Cardiac muscle cell (in vitro differentiated cells and primary cell): ENCODE data around the gene CPED1. TPM values are rescaled to one million over a fixed set of nuclear protein-coding genes. Genes with fewer than 3 reads are reported as not detected.
A peak's percentile ranks its signal among the peaks of the same experiment; 100 is the strongest.

ENCODE experiments used
- DNase-seq, 2 donors: peaks; one replicate each; pipeline versions ENCODE4 v3.0.0 to v3.0.0-alpha.2; 2010 to 2017; ENCODE audit warnings: low read depth in 1 of 2, low spot score in 1 of 2
- H3K27ac ChIP-seq: fragments of 200-600 bp; sonication (generic); 2 replicates; pipeline ENCODE4 v1.5.1; 2016
- H3K27me3 ChIP-seq: fragments of 200-600 bp; sonication (generic); 2 replicates; pipeline ENCODE4 v1.6.0; 2016; ENCODE audit warnings: control low read depth
- H3K36me3 ChIP-seq: fragments of 200-600 bp; sonication (generic); 2 replicates; pipeline ENCODE4 v1.5.1; 2016; ENCODE audit warnings: control low read depth
- H3K4me1 ChIP-seq: fragments of 200-600 bp; sonication (generic); 2 replicates; pipeline ENCODE4 v1.8.1; 2017; ENCODE audit warnings: low read depth, mild to moderate bottlenecking, mixed run types
- H3K4me3 ChIP-seq: fragments of 200-600 bp; sonication (generic); 2 replicates; pipeline ENCODE4 v1.5.1; 2016; ENCODE audit warnings: mild to moderate bottlenecking
- H3K9me3 ChIP-seq: fragments of 200-600 bp; sonication (generic); 2 replicates; pipeline ENCODE4 v1.5.1; 2017; ENCODE audit warnings: low read depth, mild to moderate bottlenecking, control low read depth
- polyA plus RNA-seq: library from polyadenylated mRNA; unstranded; fragments of >200 nt; fragmentation: Nextera tagmentation; extraction: Ambion mirVana; gene quantifications from 2 replicates; pipeline ENCODE4 v1.2.1, GENCODE V29; 2016
- total RNA-seq: library from RNA; depleted of rRNA; stranded (reverse); fragments of >200 nt; gene quantifications from 2 replicates; pipeline ENCODE4 v1.2.3, GENCODE V29; 2016
- TF ChIP-seq, protein P1 (sequence below): IDR thresholded peaks from 2 replicates; pipeline ENCODE4 v1.5.1; 2012; ENCODE audit warnings: low read depth, mild to moderate bottlenecking, low read length

Gene CPED1
- total and polyA plus RNA-seq, 2 experiments from 2014 or later, result 0.67 to 3.2 TPM

DNA sequence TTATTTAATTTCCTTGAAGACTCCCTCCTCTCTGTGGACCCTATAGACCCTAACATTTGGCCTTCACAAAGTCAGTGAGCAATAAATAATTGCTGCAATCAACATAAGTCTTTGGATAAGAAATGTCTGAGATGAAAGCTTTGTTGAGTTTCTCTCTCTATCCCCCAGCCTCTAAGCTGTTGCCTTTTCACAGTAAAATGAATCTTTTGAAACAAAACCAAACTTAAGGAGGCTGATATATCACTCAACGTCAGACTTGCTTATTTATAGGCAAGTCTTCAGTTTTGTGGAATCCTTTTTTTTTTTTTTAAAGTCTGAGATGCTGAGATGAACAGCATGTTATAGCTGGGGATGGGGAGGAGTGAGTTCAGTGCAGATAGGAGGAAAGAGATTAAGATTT lies 10.0 kb downstream of the CPED1 start:
- Histone ChIP-seq H3K4me1 (no peaks in the 10 kb centered on the region), H3K27ac (no peak overlapping the region), H3K36me3 (no peaks in the 10 kb centered on the region), H3K9me3 (no peaks in the 10 kb centered on the region), H3K27me3 (no peaks in the 10 kb centered on the region), H3K4me3 (no peak overlapping the region)
- TF ChIP-seq, protein P1, sequence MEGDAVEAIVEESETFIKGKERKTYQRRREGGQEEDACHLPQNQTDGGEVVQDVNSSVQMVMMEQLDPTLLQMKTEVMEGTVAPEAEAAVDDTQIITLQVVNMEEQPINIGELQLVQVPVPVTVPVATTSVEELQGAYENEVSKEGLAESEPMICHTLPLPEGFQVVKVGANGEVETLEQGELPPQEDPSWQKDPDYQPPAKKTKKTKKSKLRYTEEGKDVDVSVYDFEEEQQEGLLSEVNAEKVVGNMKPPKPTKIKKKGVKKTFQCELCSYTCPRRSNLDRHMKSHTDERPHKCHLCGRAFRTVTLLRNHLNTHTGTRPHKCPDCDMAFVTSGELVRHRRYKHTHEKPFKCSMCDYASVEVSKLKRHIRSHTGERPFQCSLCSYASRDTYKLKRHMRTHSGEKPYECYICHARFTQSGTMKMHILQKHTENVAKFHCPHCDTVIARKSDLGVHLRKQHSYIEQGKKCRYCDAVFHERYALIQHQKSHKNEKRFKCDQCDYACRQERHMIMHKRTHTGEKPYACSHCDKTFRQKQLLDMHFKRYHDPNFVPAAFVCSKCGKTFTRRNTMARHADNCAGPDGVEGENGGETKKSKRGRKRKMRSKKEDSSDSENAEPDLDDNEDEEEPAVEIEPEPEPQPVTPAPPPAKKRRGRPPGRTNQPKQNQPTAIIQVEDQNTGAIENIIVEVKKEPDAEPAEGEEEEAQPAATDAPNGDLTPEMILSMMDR, result no peak
- no peak for DNase-seq

DNA sequence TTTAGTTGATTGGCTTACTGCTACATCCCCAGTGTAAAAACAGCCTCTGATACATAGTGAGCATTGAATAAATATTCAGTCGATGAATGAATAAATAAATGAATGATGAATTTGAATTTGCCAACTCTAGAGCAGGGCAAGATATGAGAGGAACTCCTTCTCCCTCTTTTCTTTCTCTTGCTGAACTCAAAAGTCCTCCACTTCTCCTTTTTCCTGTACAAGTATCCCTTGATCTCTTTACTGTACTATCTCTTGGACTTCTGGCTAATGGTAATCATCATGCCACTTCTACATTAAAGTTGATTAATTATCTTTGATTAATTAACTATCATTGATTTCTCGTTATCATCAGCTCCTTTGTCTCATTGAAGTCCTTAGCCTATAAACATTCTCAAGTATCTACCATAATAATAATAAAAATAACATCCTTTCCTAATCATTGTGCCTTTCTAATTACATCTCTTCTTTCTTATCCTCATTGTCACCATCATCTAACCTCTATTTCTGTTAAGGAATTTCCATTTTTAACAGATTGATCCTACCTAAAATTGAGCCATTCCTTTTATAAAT lies 10.6 kb downstream of the CPED1 start:
- no peak for DNase-seq
- Histone ChIP-seq H3K4me1 (no peaks in the 10 kb centered on the region), H3K27ac (no peak overlapping the region), H3K36me3 (no peaks in the 10 kb centered on the region), H3K27me3 (no peaks in the 10 kb centered on the region), H3K4me3 (no peak overlapping the region), H3K9me3 (no peaks in the 10 kb centered on the region)
- TF ChIP-seq, protein P1, result no peak

DNA sequence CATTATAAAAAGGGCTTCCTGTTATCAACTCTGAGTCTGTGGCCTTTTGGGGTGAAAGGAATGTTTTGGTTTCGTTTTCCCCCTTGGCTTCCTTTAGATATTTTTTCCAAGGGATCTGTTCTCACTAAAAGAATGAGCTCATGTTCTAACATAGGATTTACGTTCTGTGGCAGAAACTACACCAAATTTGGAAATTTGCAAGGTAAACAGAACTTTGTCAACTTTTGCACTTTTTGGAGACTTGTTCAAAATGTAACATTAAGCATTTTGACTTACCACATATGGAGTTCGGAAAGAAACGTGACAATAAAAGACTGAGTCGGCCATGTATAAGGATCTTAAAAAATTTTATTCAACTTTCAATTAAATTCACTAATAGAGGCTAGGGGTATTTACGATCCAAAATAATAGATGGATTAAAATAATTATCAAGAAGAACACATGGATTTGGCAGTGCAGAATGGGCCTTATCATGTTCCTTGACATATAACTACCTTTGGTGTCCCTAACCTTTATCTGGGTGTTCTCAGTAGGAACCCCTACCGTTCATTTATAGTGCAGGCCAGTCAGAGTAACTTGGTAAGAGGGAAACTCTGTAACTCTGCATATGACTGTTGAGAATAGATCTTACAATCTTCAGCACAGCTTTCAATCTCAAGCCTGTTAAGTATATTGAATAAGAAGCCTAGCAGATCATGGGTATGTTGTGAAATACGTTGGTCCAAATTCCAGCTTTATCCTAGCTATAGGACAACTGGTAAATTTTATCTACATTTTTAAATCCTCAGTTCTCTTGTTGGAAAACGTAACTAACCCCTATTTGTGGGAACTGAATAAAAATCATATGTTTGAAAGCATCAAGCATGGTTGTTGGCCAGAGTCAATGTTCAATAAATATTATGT lies 11.8 kb downstream of the CPED1 start:
- TF ChIP-seq, protein P1, result no peak
- Histone ChIP-seq H3K9me3 (no peaks in the 10 kb centered on the region), H3K36me3 (no peaks in the 10 kb centered on the region), H3K27me3 (no peaks in the 10 kb centered on the region), H3K4me3 (no peak overlapping the region), H3K27ac (no peak overlapping the region), H3K4me1 (no peaks in the 10 kb centered on the region)
- DNase-seq, result peak in 1 of 2 donors; percentile 68

DNA sequence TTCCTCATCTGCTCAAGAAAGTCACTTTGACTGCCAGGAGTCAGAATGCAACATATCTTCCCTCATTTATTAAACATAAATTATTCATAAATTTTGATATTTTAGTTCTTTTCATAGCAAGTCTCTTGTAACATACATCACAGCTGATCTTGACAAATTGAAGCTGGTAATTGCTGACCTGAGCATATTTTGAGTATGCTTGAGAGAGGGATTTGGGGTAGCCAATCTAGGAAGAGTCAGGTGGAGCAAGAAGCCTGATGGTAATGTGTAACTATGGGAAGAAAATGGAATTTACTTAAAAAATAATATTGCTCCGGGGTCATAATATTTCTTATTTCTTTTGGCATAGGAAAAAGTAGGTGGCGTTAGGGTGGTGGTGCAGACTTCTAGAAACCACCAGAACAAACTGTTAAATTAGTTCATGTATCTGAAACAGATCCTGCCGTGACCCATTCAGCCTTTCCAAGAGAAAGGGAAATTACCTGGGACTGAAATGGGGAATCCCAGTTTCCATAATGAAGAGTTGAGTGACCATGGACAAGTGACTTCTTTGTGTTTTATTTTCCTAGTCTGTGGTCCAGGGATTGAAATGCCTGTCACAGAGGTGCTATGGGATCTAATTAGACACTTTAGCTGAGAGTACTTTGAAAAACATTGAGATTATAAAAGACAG lies 12.9 kb downstream of the CPED1 start:
- no peaks in the 10 kb centered on the region for H3K9me3 ChIP-seq
- H3K27ac ChIP-seq, result no peak overlapping the region
- no peak overlapping the region for H3K4me3 ChIP-seq
- H3K36me3 ChIP-seq, result no peaks in the 10 kb centered on the region
- no peaks in the 10 kb centered on the region for H3K4me1 ChIP-seq
- no peak for DNase-seq
- TF ChIP-seq, protein P1, result no peak
- no peaks in the 10 kb centered on the region for H3K27me3 ChIP-seq

DNA sequence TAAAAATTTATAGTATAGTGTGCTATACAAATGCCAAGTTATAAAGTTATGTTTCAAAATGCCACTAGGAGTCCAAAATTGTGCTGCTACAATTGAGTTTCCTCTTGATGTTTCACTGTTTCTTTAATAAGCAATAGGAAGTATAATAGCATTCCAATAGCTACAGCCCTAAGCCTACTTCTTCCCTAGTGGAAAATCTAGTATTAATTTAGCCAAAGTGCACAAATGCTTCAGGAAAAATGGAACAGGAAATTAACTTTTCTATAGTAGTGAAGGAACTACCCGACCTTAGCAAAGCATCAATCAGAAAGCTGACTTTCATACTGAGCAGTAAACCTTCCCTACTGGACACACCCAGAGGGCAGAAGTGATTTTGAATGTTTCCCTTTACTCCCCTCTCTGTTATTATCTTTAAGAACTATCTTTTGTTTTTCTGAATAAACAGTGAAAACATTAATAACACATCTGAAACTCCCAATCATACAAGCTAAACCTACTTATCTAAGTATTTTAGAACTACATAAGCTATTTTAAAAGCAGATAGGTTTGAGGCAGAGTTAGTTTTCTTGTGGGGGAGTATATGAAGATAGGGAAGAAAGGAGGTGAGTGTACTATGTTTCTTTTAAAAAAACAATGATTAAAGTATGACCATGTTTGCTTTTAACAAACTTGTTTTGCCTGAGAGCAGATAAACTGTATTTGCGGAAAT lies 13.7 kb downstream of the CPED1 start:
- Histone ChIP-seq H3K36me3 (no peaks in the 10 kb centered on the region), H3K4me1 (no peaks in the 10 kb centered on the region), H3K27me3 (no peaks in the 10 kb centered on the region), H3K9me3 (no peaks in the 10 kb centered on the region), H3K27ac (no peak overlapping the region), H3K4me3 (no peak overlapping the region)
- TF ChIP-seq, protein P1, result no peak
- DNase-seq, result no peak
